Bronchial epithelial cell (primary cell): ENCODE results near the gene OSBPL3. TPM values are rescaled to one million over a fixed set of nuclear protein-coding genes. Genes with fewer than 3 reads are reported as not detected.

ENCODE experiments used
- DNase-seq: peaks from one replicate; pipeline ENCODE4 v3.0.0-alpha.2; 2010; ENCODE audit warnings: low read depth
- FAIRE-seq: peaks from 2 replicates; lab custom pipeline; 2011; peaks lifted over from hg19 to GRCh38; lab: Jason Lieb, UNC
- H3K27me3 ChIP-seq: 2 replicates; pipeline ENCODE4 v1.5.1; 2011; ENCODE audit warnings: low read length; ENCODE audit not compliant: control insufficient read depth, insufficient read depth
- H3K36me3 ChIP-seq: 2 replicates; pipeline ENCODE4 v1.5.1; 2011; ENCODE audit warnings: low read length; ENCODE audit not compliant: control insufficient read depth, insufficient read depth
- H3K4me3 ChIP-seq: 2 replicates; pipeline ENCODE4 v1.5.1; 2011; ENCODE audit warnings: mild to moderate bottlenecking, low read depth, low read length, control low read depth
- total RNA-seq: library from RNA; depleted of rRNA; stranded (reverse); fragments of >200 nt; gene quantifications from 2 replicates; pipeline ENCODE4 v1.2.1, GENCODE V29; 2014
- TF ChIP-seq, protein P1 (sequence below): IDR thresholded peaks from 2 replicates; pipeline ENCODE4 v1.5.1; 2011; ENCODE audit warnings: mild to moderate bottlenecking, moderate library complexity, low read length, control low read depth, inconsistent platforms; ENCODE audit not compliant: insufficient read depth, severe bottlenecking

Gene OSBPL3
- total RNA-seq, 1 donor from 2014 or later: 25.0 TPM

- FAIRE-seq: no peak
These were observed 58.7 kb downstream of the OSBPL3 start for GRCh38 chr7:24921362-24921679.

DNA sequence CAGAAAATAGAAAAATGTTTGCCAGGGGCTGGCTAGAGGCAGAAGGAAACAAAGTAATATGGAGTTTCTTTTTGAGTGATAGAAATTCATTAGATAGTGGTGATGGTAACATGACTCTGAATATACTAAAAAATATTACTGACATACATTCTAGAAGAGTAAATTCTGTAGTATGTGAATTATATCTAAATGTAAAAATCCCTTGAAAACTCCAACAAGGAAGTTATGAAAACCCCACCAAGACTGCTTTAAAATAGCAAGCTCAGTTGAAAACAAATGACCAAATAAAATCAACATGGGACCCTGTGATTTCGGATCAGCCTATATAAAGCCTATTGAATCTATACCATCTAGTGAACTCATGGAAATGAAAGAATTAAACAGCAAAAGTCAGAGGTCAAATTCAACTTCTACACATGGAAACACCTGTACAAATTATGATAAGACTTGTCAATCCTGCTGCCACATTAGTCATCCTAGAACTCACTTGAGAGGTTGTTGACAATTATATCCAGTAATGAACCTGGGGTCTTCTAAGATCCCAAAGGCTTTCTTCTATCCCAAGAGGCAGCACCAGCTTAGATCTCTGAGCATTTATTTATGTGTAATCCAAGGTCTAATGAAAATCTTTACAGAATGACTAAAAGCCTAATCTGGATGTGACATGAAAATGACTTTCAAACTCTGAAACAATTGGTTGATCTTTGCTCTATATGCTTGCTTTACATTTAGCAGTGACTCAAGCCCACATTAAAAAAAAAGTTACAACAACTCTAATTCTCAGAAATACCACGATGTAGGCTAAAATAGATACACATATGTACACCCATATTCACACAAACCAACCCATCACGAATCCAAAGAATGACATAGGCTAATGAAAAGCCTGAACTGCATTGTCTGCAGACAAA lies 59.3 kb downstream of the OSBPL3 start:
- DNase-seq: no peak
- no peak for FAIRE-seq
- peaks cover 2% of the 10 kb centered on the region for H3K36me3 ChIP-seq

More at GRCh38 chr7:24921362-24921679, 58.7 kb downstream of the OSBPL3 start:
- Histone ChIP-seq H3K36me3 (peaks cover 2% of the 10 kb centered on the region), H3K4me3 (no peak overlapping the region), H3K27me3 (no peaks in the 10 kb centered on the region)
- TF ChIP-seq, protein P1, sequence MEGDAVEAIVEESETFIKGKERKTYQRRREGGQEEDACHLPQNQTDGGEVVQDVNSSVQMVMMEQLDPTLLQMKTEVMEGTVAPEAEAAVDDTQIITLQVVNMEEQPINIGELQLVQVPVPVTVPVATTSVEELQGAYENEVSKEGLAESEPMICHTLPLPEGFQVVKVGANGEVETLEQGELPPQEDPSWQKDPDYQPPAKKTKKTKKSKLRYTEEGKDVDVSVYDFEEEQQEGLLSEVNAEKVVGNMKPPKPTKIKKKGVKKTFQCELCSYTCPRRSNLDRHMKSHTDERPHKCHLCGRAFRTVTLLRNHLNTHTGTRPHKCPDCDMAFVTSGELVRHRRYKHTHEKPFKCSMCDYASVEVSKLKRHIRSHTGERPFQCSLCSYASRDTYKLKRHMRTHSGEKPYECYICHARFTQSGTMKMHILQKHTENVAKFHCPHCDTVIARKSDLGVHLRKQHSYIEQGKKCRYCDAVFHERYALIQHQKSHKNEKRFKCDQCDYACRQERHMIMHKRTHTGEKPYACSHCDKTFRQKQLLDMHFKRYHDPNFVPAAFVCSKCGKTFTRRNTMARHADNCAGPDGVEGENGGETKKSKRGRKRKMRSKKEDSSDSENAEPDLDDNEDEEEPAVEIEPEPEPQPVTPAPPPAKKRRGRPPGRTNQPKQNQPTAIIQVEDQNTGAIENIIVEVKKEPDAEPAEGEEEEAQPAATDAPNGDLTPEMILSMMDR: no peak
- no peak for DNase-seq

DNA sequence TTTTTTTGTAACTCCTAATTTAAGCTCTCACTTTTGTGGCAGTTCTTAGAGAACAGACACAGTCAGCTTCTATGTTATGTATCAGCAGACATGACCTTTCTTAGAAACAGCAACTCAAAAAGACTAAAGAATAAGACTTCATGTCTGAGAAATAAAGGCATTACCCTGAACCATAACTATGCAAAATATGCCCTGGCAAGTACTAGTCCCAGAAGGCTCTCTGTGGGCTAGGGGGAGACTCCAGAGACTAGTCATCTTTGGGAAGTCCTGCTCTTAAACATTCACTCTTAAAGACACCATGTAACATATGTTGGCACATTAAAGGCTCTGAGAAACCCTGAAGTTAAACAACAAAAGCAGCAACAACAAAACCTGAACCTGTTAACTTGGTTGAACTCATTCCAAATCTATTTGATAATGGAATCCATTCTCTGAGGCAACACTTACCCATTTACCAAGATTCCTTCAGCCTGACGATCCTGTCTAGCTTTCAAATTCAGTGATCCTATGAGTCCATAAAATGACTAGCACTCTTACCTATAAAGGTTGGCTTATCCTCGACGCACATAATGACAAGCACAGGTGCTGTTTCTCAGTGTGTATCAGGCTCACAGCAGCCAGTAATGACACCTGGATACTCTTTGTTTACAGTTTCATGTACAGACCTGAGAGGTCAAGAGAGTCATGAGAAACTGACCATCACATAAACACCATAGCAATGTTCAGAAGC lies 62.3 kb downstream of the OSBPL3 start:
- Histone ChIP-seq H3K27me3 (no peaks in the 10 kb centered on the region), H3K36me3 (no peaks in the 10 kb centered on the region), H3K4me3 (no peak overlapping the region)
- DNase-seq (no peak), FAIRE-seq (no peak)
- TF ChIP-seq, protein P1: no peak

More for the DNA sequence above, 59.3 kb downstream of the OSBPL3 start:
- TF ChIP-seq, protein P1: no peak
- Histone ChIP-seq H3K27me3 (no peaks in the 10 kb centered on the region), H3K4me3 (no peak overlapping the region)

GRCh38 chr7:24916463-24917040 lies 63.4 kb downstream of the OSBPL3 start:
- Histone ChIP-seq H3K4me3 (no peak overlapping the region), H3K36me3 (no peaks in the 10 kb centered on the region), H3K27me3 (no peaks in the 10 kb centered on the region)
- FAIRE-seq (no peak), DNase-seq (no peak)
- TF ChIP-seq, protein P1: no peak

- H3K27me3 ChIP-seq: no peaks in the 10 kb centered on the region
- no peak overlapping the region for H3K4me3 ChIP-seq
- no peaks in the 10 kb centered on the region for H3K36me3 ChIP-seq
- FAIRE-seq (no peak), DNase-seq (peak; percentile 53)
- TF ChIP-seq, protein P1: no peak
These were observed 65.5 kb downstream of the OSBPL3 start for GRCh38 chr7:24914465-24914859.
